ENCODE data around the gene FARS2.

FARS2 gene

DNA sequence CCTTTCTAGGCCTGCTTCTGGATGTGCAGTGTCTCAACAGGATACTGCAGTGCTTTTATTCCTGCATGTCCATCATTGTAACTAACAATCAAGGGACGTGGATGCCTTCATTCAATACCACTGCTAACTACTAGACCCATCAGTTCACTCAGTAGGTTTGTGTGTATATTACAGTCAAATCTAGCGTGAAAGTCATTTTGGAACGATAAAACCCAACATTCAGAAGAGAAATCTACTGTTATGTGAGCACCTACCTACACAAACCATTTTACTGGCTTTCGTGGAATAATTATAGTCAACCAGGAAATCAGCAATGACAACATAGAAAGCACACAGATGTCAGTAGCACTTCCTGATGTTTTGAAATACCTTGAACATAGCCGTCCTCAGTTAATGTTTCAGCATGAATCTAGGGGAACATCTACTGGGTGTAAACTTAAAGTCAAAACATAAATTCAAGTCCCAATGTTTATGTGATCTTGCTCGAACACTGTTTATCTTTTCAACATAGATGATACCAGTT, 270.6 kb downstream of the FARS2 start:
- no peaks in the 10 kb centered on the region for H3K36me3 ChIP-seq
- peaks cover 6% of the 10 kb centered on the region for H3K27me3 ChIP-seq
- H3K4me3 ChIP-seq (ENCODE audit: low read depth in 1 of 2, low read length in 1 of 2), result no peak overlapping the region
- H3K27ac ChIP-seq, result no peak overlapping the region
- peaks cover 9 to 14% of the 10 kb centered on the region in 2 experiments for H3K4me1 ChIP-seq (ENCODE audit: control insufficient read depth in 1 of 2, insufficient read depth in 1 of 2, low read depth in 1 of 2, low read length in 1 of 2)
- no peak for TF ChIP-seq CTCF (IDR thresholded peaks at IDR 0.05)
- H3K9me3 ChIP-seq, result no peaks in the 10 kb centered on the region

DNA sequence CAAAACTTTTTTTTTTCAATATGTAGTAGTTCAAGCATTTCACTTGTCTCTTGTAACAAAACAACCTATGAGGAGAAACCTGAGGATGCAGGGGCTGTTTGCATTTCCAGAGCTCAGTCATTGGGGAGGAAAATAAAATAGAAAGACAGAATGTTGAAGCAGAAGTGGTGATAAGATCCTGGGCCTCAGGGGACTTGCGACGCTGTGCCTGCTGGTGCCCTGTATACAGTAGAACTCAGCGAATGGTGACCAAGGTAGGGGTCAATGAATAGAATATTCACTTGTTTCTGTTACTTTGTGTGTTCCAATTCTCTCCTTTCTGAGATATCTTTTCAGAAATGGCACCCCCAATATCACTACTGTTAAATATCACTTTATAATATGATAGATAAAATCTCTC, 271.6 kb downstream of the FARS2 start:
- H3K27ac ChIP-seq, result no peak overlapping the region
- peaks cover 9 to 14% of the 10 kb centered on the region in 2 experiments for H3K4me1 ChIP-seq (ENCODE audit: control insufficient read depth in 1 of 2, insufficient read depth in 1 of 2, low read depth in 1 of 2, low read length in 1 of 2)
- no peak for TF ChIP-seq CTCF (IDR thresholded peaks at IDR 0.05)
- peaks cover 6% of the 10 kb centered on the region for H3K27me3 ChIP-seq
- H3K4me3 ChIP-seq (ENCODE audit: low read depth in 1 of 2, low read length in 1 of 2), result no peak overlapping the region
- no peaks in the 10 kb centered on the region for H3K36me3 ChIP-seq
- H3K9me3 ChIP-seq, result no peaks in the 10 kb centered on the region

GRCh38 chr6:5534643-5535042, 273.3 kb downstream of the FARS2 start:
- H3K36me3 ChIP-seq, result no peaks in the 10 kb centered on the region
- TF ChIP-seq CTCF (IDR thresholded peaks at IDR 0.05), result no peak
- H3K27ac ChIP-seq, result no peak overlapping the region
- H3K9me3 ChIP-seq, result no peaks in the 10 kb centered on the region
- peaks cover 9 to 14% of the 10 kb centered on the region in 2 experiments for H3K4me1 ChIP-seq (ENCODE audit: control insufficient read depth in 1 of 2, insufficient read depth in 1 of 2, low read depth in 1 of 2, low read length in 1 of 2)
- peaks cover 6% of the 10 kb centered on the region for H3K27me3 ChIP-seq
- no peak overlapping the region for H3K4me3 ChIP-seq (ENCODE audit: low read depth in 1 of 2, low read length in 1 of 2)

GRCh38 chr6:5536644-5537043, 275.3 kb downstream of the FARS2 start:
- H3K27me3 ChIP-seq, result no peaks in the 10 kb centered on the region

GRCh38 chr6:5537132-5537531, 275.8 kb downstream of the FARS2 start:
- H3K4me3 ChIP-seq (ENCODE audit: low read depth in 1 of 2, low read length in 1 of 2), result no peak overlapping the region
- H3K4me1 ChIP-seq (ENCODE audit: control insufficient read depth in 1 of 2, insufficient read depth in 1 of 2, low read depth in 1 of 2, low read length in 1 of 2), result peaks cover 3% of the 10 kb centered on the region in 2 experiments
- no peak for TF ChIP-seq CTCF (IDR thresholded peaks at IDR 0.05)
- no peaks in the 10 kb centered on the region for H3K9me3 ChIP-seq
- H3K36me3 ChIP-seq, result no peaks in the 10 kb centered on the region
- H3K27ac ChIP-seq, result no peak overlapping the region
- H3K27me3 ChIP-seq, result no peaks in the 10 kb centered on the region

More at GRCh38 chr6:5536644-5537043, 275.3 kb downstream of the FARS2 start:
- Histone ChIP-seq H3K4me3 (ENCODE audit: low read depth in 1 of 2, low read length in 1 of 2) (no peak overlapping the region), H3K4me1 (ENCODE audit: control insufficient read depth in 1 of 2, insufficient read depth in 1 of 2, low read depth in 1 of 2, low read length in 1 of 2) (peaks cover 8% of the 10 kb centered on the region in 2 experiments), H3K9me3 (no peaks in the 10 kb centered on the region), H3K36me3 (no peaks in the 10 kb centered on the region), H3K27ac (no peak overlapping the region)
- no peak for TF ChIP-seq CTCF (IDR thresholded peaks at IDR 0.05)

GRCh38 chr6:5537967-5538366, 276.7 kb downstream of the FARS2 start:
- Histone ChIP-seq H3K9me3 (no peaks in the 10 kb centered on the region), H3K36me3 (no peaks in the 10 kb centered on the region), H3K4me1 (ENCODE audit: control insufficient read depth in 1 of 2, insufficient read depth in 1 of 2, low read depth in 1 of 2, low read length in 1 of 2) (no peaks in the 10 kb centered on the region), H3K4me3 (ENCODE audit: low read depth in 1 of 2, low read length in 1 of 2) (no peak overlapping the region), H3K27ac (no peak overlapping the region), H3K27me3 (no peaks in the 10 kb centered on the region)
- TF ChIP-seq CTCF (IDR thresholded peaks at IDR 0.05), result no peak

All from neutrophil (primary cell).